ENCODE results near the gene ECHS1. TPM values are rescaled to one million over a fixed set of nuclear protein-coding genes. Genes with fewer than 3 reads are reported as not detected.
A peak's percentile ranks its signal among the peaks of the same experiment; 100 is the strongest.

The ECHS1 gene
- total and polyA plus RNA-seq, 9 of the 15 experiments (the other 6 are each of a cell fraction or from before 2014, with no cell fraction given): 16.6 to 100 (median 68.1) TPM

GRCh38 chr10:133373174-133374090 is at the start of gene ECHS1 (continued):
- TF ChIP-seq PRDM10 (IDR thresholded peaks at IDR 0.05; ENCODE audit: partially characterized antibody) (no peak), ELF4 (CRISPR knock-in tag; IDR thresholded peaks at IDR 0.05) (no peak), ZKSCAN1 (IDR thresholded peaks at IDR 0.05; ENCODE audit: low read depth, low read length) (no peak), PCBP1 (IDR thresholded peaks at IDR 0.05; ENCODE audit: low read depth, low read length, poor library complexity, severe bottlenecking) (peak; percentile 80), ZNF347 (CRISPR knock-in tag; IDR thresholded peaks at IDR 0.05; ENCODE audit: low read depth) (no peak), TRIM24 (IDR thresholded peaks at IDR 0.05) (no peak), SAFB (IDR thresholded peaks at IDR 0.05; ENCODE audit: borderline replicate concordance, low read depth, low read length) (no peak), RBM39 (optimal IDR thresholded peaks at IDR 0.05; ENCODE audit: low read depth, low read length) (no peak), NR2C2 (CRISPR knock-in tag; IDR thresholded peaks at IDR 0.05) (no peak), NR2C2 (tag; IDR thresholded peaks at IDR 0.05) (peak; percentile 46; the same call in 1 of the 2 replicates), FOXO4 (CRISPR knock-in tag; IDR thresholded peaks at IDR 0.05) (no peak), MIER1 (IDR thresholded peaks at IDR 0.05; ENCODE audit: low read depth) (no peak), GABPB2 (CRISPR knock-in tag; conservative IDR thresholded peaks at IDR 0.05) (no peak), MCM2 (IDR thresholded peaks at IDR 0.05; ENCODE audit: low read depth) (no peak), NELFE (IDR thresholded peaks at IDR 0.05; ENCODE audit: insufficient read depth, insufficient read length) (no peak), CREB3 (tag; conservative IDR thresholded peaks at IDR 0.05; ENCODE audit: low read depth) (no peak)
- TF ChIP-seq, protein P1, sequence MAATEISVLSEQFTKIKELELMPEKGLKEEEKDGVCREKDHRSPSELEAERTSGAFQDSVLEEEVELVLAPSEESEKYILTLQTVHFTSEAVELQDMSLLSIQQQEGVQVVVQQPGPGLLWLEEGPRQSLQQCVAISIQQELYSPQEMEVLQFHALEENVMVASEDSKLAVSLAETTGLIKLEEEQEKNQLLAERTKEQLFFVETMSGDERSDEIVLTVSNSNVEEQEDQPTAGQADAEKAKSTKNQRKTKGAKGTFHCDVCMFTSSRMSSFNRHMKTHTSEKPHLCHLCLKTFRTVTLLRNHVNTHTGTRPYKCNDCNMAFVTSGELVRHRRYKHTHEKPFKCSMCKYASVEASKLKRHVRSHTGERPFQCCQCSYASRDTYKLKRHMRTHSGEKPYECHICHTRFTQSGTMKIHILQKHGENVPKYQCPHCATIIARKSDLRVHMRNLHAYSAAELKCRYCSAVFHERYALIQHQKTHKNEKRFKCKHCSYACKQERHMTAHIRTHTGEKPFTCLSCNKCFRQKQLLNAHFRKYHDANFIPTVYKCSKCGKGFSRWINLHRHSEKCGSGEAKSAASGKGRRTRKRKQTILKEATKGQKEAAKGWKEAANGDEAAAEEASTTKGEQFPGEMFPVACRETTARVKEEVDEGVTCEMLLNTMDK (IDR thresholded peaks at IDR 0.05; ENCODE audit: borderline replicate concordance, insufficient read depth, low read depth, low read length, poor library complexity, severe bottlenecking): no peak
- TF ChIP-seq, protein P2, sequence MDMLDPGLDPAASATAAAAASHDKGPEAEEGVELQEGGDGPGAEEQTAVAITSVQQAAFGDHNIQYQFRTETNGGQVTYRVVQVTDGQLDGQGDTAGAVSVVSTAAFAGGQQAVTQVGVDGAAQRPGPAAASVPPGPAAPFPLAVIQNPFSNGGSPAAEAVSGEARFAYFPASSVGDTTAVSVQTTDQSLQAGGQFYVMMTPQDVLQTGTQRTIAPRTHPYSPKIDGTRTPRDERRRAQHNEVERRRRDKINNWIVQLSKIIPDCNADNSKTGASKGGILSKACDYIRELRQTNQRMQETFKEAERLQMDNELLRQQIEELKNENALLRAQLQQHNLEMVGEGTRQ (CRISPR knock-in tag; IDR thresholded peaks at IDR 0.05): no peak
